ENCODE data around the gene MAP2K6.

DNA sequence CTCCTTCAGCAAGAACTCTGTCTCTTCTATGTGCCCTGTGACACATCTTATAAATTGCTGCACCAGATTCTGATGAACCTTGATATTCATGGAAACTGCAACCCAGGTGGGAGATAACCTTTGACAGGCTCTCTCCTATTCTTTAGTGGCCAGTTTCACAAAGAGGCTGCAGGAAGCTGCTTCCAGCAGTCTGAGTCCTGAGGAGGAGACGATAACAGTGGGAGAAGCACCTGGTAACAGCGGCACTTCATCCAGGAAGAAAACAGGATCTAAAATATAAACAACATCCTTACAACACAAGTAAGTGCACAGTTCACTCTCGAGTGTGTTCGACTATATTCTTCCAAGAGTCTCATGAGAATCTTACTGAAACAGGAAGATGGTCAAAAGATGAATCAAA is 180.1 kb downstream of the MAP2K6 start:
- TF ChIP-seq, protein P1, sequence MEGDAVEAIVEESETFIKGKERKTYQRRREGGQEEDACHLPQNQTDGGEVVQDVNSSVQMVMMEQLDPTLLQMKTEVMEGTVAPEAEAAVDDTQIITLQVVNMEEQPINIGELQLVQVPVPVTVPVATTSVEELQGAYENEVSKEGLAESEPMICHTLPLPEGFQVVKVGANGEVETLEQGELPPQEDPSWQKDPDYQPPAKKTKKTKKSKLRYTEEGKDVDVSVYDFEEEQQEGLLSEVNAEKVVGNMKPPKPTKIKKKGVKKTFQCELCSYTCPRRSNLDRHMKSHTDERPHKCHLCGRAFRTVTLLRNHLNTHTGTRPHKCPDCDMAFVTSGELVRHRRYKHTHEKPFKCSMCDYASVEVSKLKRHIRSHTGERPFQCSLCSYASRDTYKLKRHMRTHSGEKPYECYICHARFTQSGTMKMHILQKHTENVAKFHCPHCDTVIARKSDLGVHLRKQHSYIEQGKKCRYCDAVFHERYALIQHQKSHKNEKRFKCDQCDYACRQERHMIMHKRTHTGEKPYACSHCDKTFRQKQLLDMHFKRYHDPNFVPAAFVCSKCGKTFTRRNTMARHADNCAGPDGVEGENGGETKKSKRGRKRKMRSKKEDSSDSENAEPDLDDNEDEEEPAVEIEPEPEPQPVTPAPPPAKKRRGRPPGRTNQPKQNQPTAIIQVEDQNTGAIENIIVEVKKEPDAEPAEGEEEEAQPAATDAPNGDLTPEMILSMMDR (IDR thresholded peaks at IDR 0.05) = no peak
- TF ChIP-seq SMC3 (IDR thresholded peaks at IDR 0.05; ENCODE audit: low read depth, low read length) = no peak
- no peak for TF ChIP-seq RAD21 (IDR thresholded peaks at IDR 0.05; ENCODE audit: low read length)
- TF ChIP-seq, protein P2, sequence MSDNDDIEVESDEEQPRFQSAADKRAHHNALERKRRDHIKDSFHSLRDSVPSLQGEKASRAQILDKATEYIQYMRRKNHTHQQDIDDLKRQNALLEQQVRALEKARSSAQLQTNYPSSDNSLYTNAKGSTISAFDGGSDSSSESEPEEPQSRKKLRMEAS (IDR thresholded peaks at IDR 0.05; ENCODE audit: low read depth) = no peak
- no peak for TF ChIP-seq POLR2AphosphoS5 (IDR thresholded peaks at IDR 0.05; ENCODE audit: low read depth, low read length)
- TF ChIP-seq FOXJ3 (CRISPR knock-in tag; IDR thresholded peaks at IDR 0.05) = no peak
- TF ChIP-seq, protein P3, sequence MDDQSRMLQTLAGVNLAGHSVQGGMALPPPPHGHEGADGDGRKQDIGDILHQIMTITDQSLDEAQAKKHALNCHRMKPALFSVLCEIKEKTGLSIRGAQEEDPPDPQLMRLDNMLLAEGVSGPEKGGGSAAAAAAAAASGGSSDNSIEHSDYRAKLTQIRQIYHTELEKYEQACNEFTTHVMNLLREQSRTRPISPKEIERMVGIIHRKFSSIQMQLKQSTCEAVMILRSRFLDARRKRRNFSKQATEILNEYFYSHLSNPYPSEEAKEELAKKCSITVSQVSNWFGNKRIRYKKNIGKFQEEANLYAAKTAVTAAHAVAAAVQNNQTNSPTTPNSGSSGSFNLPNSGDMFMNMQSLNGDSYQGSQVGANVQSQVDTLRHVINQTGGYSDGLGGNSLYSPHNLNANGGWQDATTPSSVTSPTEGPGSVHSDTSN (IDR thresholded peaks at IDR 0.05) = no peak
- TF ChIP-seq TCF12 (IDR thresholded peaks at IDR 0.05) = no peak
